Cortex of kidney (tissue), 1 donor: ENCODE measurements around the gene PNPLA2.

Experiments used
- DNase-seq: peaks from one replicate; lab custom pipeline; 2025; lab: John Stamatoyannopoulos, UW

Gene PNPLA2

GRCh38 chr11:816433-816779 lies 2.3 kb upstream of the PNPLA2 start:
- DNase-seq, result no peak

GRCh38 chr11:819129-819931 lies 616 bp downstream of the PNPLA2 start:
- no peak for DNase-seq

GRCh38 chr11:819943-820649 lies 1.4 kb downstream of the PNPLA2 start:
- DNase-seq, result no peak

- no peak for DNase-seq
Observed at GRCh38 chr11:820655-821511, 2.2 kb downstream of the PNPLA2 start.

- no peak for DNase-seq
Observed at GRCh38 chr11:821512-822371, 3.0 kb downstream of the PNPLA2 start.

GRCh38 chr11:823441-824291 lies 5.0 kb downstream of the PNPLA2 start:
- DNase-seq, result no peak

- no peak for DNase-seq
Observed at GRCh38 chr11:824292-824880, 5.7 kb downstream of the PNPLA2 start.

- no peak for DNase-seq
Observed at GRCh38 chr11:824942-825341, 6.2 kb downstream of the PNPLA2 start.

GRCh38 chr11:825366-826226 lies 6.9 kb downstream of the PNPLA2 start:
- no peak for DNase-seq

GRCh38 chr11:826227-826621 lies 7.5 kb downstream of the PNPLA2 start:
- DNase-seq, result no peak

GRCh38 chr11:826836-827145 lies 8.1 kb downstream of the PNPLA2 start:
- DNase-seq, result no peak

- no peak for DNase-seq
Observed at GRCh38 chr11:827146-827896, 8.6 kb downstream of the PNPLA2 start.

- no peak for DNase-seq
Observed at GRCh38 chr11:827897-828192, 9.1 kb downstream of the PNPLA2 start, which contains the start of gene CRACR2B. TSS of gene CRACR2B (plus strand) at chr11:827919. CDS start at chr11:828608, 689 bp downstream.

- DNase-seq, result no peak
Observed at GRCh38 chr11:828506-829175, 9.9 kb downstream of the PNPLA2 start.

- DNase-seq, result no peak
Observed at GRCh38 chr11:829176-829846, 10.6 kb downstream of the PNPLA2 start.

GRCh38 chr11:829847-830294 lies 11.2 kb downstream of the PNPLA2 start:
- DNase-seq, result no peak

- no peak for DNase-seq
Observed at GRCh38 chr11:830295-831117, 11.8 kb downstream of the PNPLA2 start.
